Cardiac fibroblast (primary cell): Measurements from ENCODE around the gene SEMA4D.

Experiments used
- DNase-seq, 2 donors: peaks; one replicate each; pipeline versions ENCODE4 v3.0.0 to v3.0.0-alpha.2; 2010; ENCODE audit warnings: low read depth in 2 of 2
- H3K4me3 ChIP-seq, 2 donors: replicated peaks in 1 of 2; 1 replicate in 1 of 2; 2 replicates in 1 of 2; pipeline ENCODE4 v1.5.1; 2011; ENCODE audit warnings: low read depth in 2 of 2, low read length in 2 of 2, mild to moderate bottlenecking in 2 of 2, moderate library complexity in 1 of 2
- CTCF ChIP-seq: IDR thresholded peaks from one replicate; pipeline ENCODE4 v1.5.1; 2011; ENCODE audit warnings: low read depth, mild to moderate bottlenecking, low read length, inconsistent platforms

The SEMA4D gene

DNA sequence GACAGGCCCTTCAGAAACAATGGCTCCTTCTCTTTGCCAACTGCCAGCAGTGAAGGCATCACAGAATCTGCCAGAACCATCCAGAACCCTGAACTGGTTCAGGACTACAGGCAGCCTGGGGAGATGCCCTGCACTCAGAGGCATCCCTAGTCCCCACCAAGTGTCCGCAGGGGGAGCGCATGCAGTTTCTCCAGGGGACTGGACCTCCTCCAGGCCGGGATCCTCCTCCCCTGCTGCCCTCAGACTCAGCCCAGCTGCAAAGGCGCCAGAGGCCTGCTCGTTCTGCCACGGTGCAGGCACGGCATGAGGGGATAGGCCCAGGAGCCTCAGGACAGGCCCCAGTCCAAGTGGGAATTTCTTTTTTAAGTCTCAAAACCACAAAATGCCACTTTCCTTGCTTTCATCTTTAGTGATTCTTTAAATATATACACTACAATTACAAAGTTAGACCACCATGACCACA is 72.0 kb downstream of the SEMA4D start:
- no peak overlapping the region for H3K4me3 ChIP-seq
- no peak for TF ChIP-seq CTCF
- no peak for DNase-seq

- TF ChIP-seq CTCF = no peak
- DNase-seq = no peak
- no peak overlapping the region for H3K4me3 ChIP-seq
These were observed 72.7 kb downstream of the SEMA4D start for GRCh38 chr9:89425024-89425805.

- TF ChIP-seq CTCF = no peak
- peak; percentile 18 to 39 for DNase-seq
These were observed 75.5 kb downstream of the SEMA4D start for GRCh38 chr9:89422151-89422975.

GRCh38 chr9:89421595-89421994 is 76.3 kb downstream of the SEMA4D start:
- DNase-seq = no peak
- TF ChIP-seq CTCF = no peak
- no peak overlapping the region for H3K4me3 ChIP-seq

More at GRCh38 chr9:89422151-89422975, 75.5 kb downstream of the SEMA4D start:
- no peak overlapping the region for H3K4me3 ChIP-seq

GRCh38 chr9:89420397-89421178 is 77.3 kb downstream of the SEMA4D start:
- TF ChIP-seq CTCF = no peak
- H3K4me3 ChIP-seq = no peak overlapping the region
- no peak for DNase-seq

DNA sequence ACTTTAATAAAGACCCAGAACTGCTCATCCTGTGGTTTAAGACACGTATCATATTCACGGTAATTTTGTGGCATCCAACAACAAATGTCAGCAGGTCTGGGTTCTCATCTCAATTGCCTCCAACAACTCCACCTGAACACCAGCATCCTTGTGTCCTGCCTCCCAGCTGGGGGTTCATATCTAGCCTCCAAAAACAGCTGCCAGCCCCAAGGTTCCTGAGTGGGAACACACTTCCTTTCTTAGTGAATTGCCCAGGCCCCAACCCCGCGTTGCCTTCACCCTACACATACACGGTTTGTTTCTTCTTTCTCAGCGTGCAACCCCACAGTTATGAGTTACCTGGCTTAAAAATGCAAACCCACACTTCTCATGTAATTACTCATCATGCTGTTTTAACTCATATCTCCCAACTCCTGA is 77.9 kb downstream of the SEMA4D start:
- H3K4me3 ChIP-seq = no peak overlapping the region
- no peak for TF ChIP-seq CTCF
- no peak for DNase-seq
